ENCODE results near the gene CXCL13. TPM values are rescaled to one million over a fixed set of nuclear protein-coding genes. Genes with fewer than 3 reads are reported as not detected.
"Not testable (repeated sequence)": the region's sequence is repeated elsewhere in the genome, so short reads cannot be mapped to it uniquely, and the experiment has no call there.

Gene CXCL13
- total and polyA plus RNA-seq, 2 of the 8 experiments (the other 6 are each of a cell fraction or from before 2014, with no cell fraction given), result not detected

DNA sequence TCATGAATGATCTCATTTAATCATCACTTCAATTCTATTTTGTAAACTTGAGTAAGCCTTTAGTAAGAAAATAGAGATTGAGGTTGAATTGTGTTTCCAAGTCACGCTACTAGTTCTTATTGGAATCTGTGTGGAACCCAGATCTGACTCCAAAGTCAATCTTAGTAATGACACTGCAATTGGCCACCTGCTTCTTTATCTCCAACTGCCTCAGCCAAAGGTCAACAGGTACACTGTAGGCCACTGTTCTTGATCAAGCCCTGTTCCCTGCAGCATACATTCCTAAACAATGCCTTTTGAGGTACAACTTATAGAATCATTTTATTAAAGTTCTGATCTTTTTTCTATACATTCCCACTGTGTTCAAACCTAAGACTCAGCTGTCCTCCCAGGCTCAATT, 45.5 kb upstream of the CXCL13 start:
- Histone ChIP-seq H3K23ac (ENCODE audit: insufficient read length) (no peak overlapping the region), H3K9me3 (ENCODE audit: insufficient read depth in 2 of 2, low read depth in 1 of 2, low read length in 1 of 2) (peaks cover 6 to 21% of the 10 kb centered on the region in 2 experiments; a peak in 3 of 4 replicates)
- CTCF ChIA-PET (ENCODE audit: partially characterized antibody), result interaction anchor here (0.6 kb wide), 1 partner anchor 366 kb away, joined by 3 read pairs; no protein-coding TSS in a partner anchor

DNA sequence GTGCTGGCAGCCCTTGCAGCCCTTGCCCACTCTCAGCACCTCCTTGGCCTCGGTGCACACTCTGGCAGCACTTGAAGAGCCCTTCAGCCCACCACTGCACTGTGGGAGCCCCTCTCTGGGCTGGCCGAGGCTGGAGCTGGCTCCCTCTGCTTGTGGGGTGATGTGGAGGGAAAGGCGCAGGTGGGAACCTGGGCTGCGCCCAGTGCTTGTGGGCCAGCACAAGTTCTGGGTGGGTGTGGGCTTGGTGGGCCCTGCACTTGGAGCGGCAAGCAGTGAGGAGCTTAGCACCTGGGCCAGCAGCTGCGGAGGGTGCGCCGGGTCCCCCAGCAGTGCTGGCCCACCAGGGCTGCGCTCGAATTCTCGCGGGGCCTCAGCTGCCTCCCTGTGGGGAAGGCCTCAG, 43.9 kb upstream of the CXCL13 start:
- H2AK5ac ChIP-seq (ENCODE audit: low read depth, low read length); H2BK12ac ChIP-seq (ENCODE audit: low read depth, low read length); H4K91ac ChIP-seq (replicated peaks; ENCODE audit: insufficient read length, low read length); H2AFZ ChIP-seq (ENCODE audit: low read length); H3K79me2 ChIP-seq (ENCODE audit: control insufficient read depth in 1 of 2, insufficient read depth in 2 of 2, low read length in 2 of 2); H4K8ac ChIP-seq (ENCODE audit: extremely low read depth, insufficient read depth, low read length); H3K4me1 ChIP-seq (replicated peaks in 1 of 4; ENCODE audit: control insufficient read depth in 3 of 4, insufficient read depth in 4 of 4, low read length in 3 of 4); FAIRE-seq; H2BK120ac ChIP-seq (replicated peaks; ENCODE audit: low read depth, low read length); H3K18ac ChIP-seq (ENCODE audit: extremely low read depth, low read length); H2BK20ac ChIP-seq (ENCODE audit: low read length); DNase-seq (ENCODE audit: low read depth in 1 of 2, low spot score in 2 of 2); H3K27ac ChIP-seq (ENCODE audit: low read depth, low read length); H4K20me1 ChIP-seq (replicated peaks in 1 of 2; ENCODE audit: control insufficient read depth in 1 of 2, insufficient read depth in 2 of 2, low read length in 2 of 2); H3K9ac ChIP-seq (replicated peaks in 1 of 4; ENCODE audit: extremely low read depth in 1 of 4, low read depth in 3 of 4, low read length in 3 of 4); H2BK5ac ChIP-seq (ENCODE audit: low read depth, low read length); H3K14ac ChIP-seq (ENCODE audit: insufficient read length); H3K27me3 ChIP-seq (replicated peaks in 1 of 4; ENCODE audit: control insufficient read depth in 3 of 4, extremely low read depth in 1 of 4, insufficient read depth in 3 of 4, low read length in 3 of 4); H3K56ac ChIP-seq (replicated peaks; ENCODE audit: insufficient read length, low read depth, low read length); H3K23ac ChIP-seq (ENCODE audit: insufficient read length); H3K4me3 ChIP-seq (ENCODE audit: extremely low read depth in 1 of 4, insufficient read depth in 2 of 4, low read depth in 3 of 4, low read length in 4 of 4); H3K79me1 ChIP-seq (ENCODE audit: low read depth, low read length); H3K36me3 ChIP-seq (ENCODE audit: control insufficient read depth in 2 of 4, insufficient read depth in 4 of 4, low read length in 3 of 4); H3K23me2 ChIP-seq (ENCODE audit: low read depth, low read length); POLR2A ChIA-PET (ENCODE audit: partially characterized antibody); H3K4me2 ChIP-seq (ENCODE audit: insufficient read depth in 1 of 2, low read depth in 2 of 2, low read length in 2 of 2); H2BK15ac ChIP-seq (ENCODE audit: low read length); H3K4ac ChIP-seq (replicated peaks; ENCODE audit: insufficient read length, low read depth, low read length); H4K5ac ChIP-seq (ENCODE audit: insufficient read length, low read depth, low read length): not testable (repeated sequence)
- CTCF ChIA-PET (ENCODE audit: partially characterized antibody), result interaction anchor here (1.0 to 1.4 kb wide), 4 partner anchors 10 to 88 kb away, joined by 3 to 5 read pairs (median 4); no protein-coding TSS in a partner anchor
- H3K9me3 ChIP-seq (ENCODE audit: insufficient read depth in 2 of 2, low read depth in 1 of 2, low read length in 1 of 2), result peaks cover 6 to 21% of the 10 kb centered on the region in 2 experiments; a peak in 3 of 4 replicates
- 91% methylated on average over 4 of the region's 12 CpGs; no CpG with 5 or more reads in 1 of the 2 experiments for WGBS, 2 experiments (ENCODE audit: extremely low coverage in 1 of 2, insufficient coverage in 1 of 2, insufficient read length in 1 of 2, insufficient replicate concordance in 2 of 2, low coverage in 1 of 2, low lambda C conversion rate in 2 of 2, missing lambda C conversion rate in 1 of 2)

More for the DNA sequence above, 45.5 kb upstream of the CXCL13 start:
- Histone ChIP-seq H3K79me2 (ENCODE audit: control insufficient read depth in 1 of 2, insufficient read depth in 2 of 2, low read length in 2 of 2) (no peaks in the 10 kb centered on the region), H2AFZ (ENCODE audit: low read length) (no peak overlapping the region), H3K9ac (replicated peaks in 1 of 4; ENCODE audit: extremely low read depth in 1 of 4, low read depth in 3 of 4, low read length in 3 of 4) (no peak overlapping the region), H4K5ac (ENCODE audit: insufficient read length, low read depth, low read length) (no peak overlapping the region), H2BK5ac (ENCODE audit: low read depth, low read length) (no peak overlapping the region), H3K23me2 (ENCODE audit: low read depth, low read length) (no peaks in the 10 kb centered on the region), H3K79me1 (ENCODE audit: low read depth, low read length) (no peaks in the 10 kb centered on the region), H3K18ac (ENCODE audit: extremely low read depth, low read length) (no peak overlapping the region), H3K4me3 (ENCODE audit: extremely low read depth in 1 of 4, insufficient read depth in 2 of 4, low read depth in 3 of 4, low read length in 4 of 4) (no peak overlapping the region), H4K8ac (ENCODE audit: extremely low read depth, insufficient read depth, low read length) (no peak overlapping the region), H2BK15ac (ENCODE audit: low read length) (no peak overlapping the region), H2BK12ac (ENCODE audit: low read depth, low read length) (no peak overlapping the region), H2BK20ac (ENCODE audit: low read length) (no peak overlapping the region), H3K4me2 (ENCODE audit: insufficient read depth in 1 of 2, low read depth in 2 of 2, low read length in 2 of 2) (no peak overlapping the region), H3K56ac (replicated peaks; ENCODE audit: insufficient read length, low read depth, low read length) (no peak overlapping the region), H3K4me1 (replicated peaks in 1 of 4; ENCODE audit: control insufficient read depth in 3 of 4, insufficient read depth in 4 of 4, low read length in 3 of 4) (no peaks in the 10 kb centered on the region), H2BK120ac (replicated peaks; ENCODE audit: low read depth, low read length) (no peak overlapping the region), H2AK5ac (ENCODE audit: low read depth, low read length) (no peak overlapping the region), H3K36me3 (ENCODE audit: control insufficient read depth in 2 of 4, insufficient read depth in 4 of 4, low read length in 3 of 4) (no peaks in the 10 kb centered on the region), H3K27ac (ENCODE audit: low read depth, low read length) (no peak overlapping the region), H4K20me1 (replicated peaks in 1 of 2; ENCODE audit: control insufficient read depth in 1 of 2, insufficient read depth in 2 of 2, low read length in 2 of 2) (no peaks in the 10 kb centered on the region), H3K4ac (replicated peaks; ENCODE audit: insufficient read length, low read depth, low read length) (no peak overlapping the region), H3K14ac (ENCODE audit: insufficient read length) (no peak overlapping the region), H4K91ac (replicated peaks; ENCODE audit: insufficient read length, low read length) (no peak overlapping the region), H3K27me3 (replicated peaks in 1 of 4; ENCODE audit: control insufficient read depth in 3 of 4, extremely low read depth in 1 of 4, insufficient read depth in 3 of 4, low read length in 3 of 4) (no peaks in the 10 kb centered on the region)
- WGBS, 2 experiments (ENCODE audit: extremely low coverage in 1 of 2, insufficient coverage in 1 of 2, insufficient read length in 1 of 2, insufficient replicate concordance in 2 of 2, low coverage in 1 of 2, low lambda C conversion rate in 2 of 2, missing lambda C conversion rate in 1 of 2), result 100% methylated on average over 1 of the region's 1 CpG; no CpG with 5 or more reads in 1 of the 2 experiments
- POLR2A ChIA-PET (ENCODE audit: partially characterized antibody), result no interaction called here
- DNase-seq (ENCODE audit: low read depth in 1 of 2, low spot score in 2 of 2) (no peak), FAIRE-seq (no peak)
- no peak for TF ChIP-seq JUN (IDR thresholded peaks at IDR 0.05; ENCODE audit: low read depth, low read length)

Measured in H1 (cell line).